ENCODE data around the gene ABI2.

GRCh38 chr2:203340791-203341487 lies 12.7 kb downstream of the ABI2 start:
- TF ChIP-seq EP300 (IDR thresholded peaks at IDR 0.05) (no peak), CTCF (IDR thresholded peaks at IDR 0.05) (no peak)

All from ovary (tissue), 3 donors.